Measurements from ENCODE around the gene USP48.

USP48 gene

GRCh38 chr1:21672478-21673276, 110.3 kb downstream of the USP48 start:
- H3K4me2 ChIP-seq (ENCODE audit: low read length), result no peak overlapping the region

GRCh38 chr1:21671915-21672314, 111.0 kb downstream of the USP48 start:
- H3K36me3 ChIP-seq (replicated peaks; ENCODE audit: low read depth, low read length), result no peaks in the 10 kb centered on the region
- H2AFZ ChIP-seq (ENCODE audit: low read depth, low read length), result no peak overlapping the region
- no peak overlapping the region for H3K9ac ChIP-seq (ENCODE audit: low read length)
- no peaks in the 10 kb centered on the region for H3K4me1 ChIP-seq (ENCODE audit: low read length)
- no peak overlapping the region for H3K27ac ChIP-seq (ENCODE audit: low read length)
- TF ChIP-seq, protein P1, sequence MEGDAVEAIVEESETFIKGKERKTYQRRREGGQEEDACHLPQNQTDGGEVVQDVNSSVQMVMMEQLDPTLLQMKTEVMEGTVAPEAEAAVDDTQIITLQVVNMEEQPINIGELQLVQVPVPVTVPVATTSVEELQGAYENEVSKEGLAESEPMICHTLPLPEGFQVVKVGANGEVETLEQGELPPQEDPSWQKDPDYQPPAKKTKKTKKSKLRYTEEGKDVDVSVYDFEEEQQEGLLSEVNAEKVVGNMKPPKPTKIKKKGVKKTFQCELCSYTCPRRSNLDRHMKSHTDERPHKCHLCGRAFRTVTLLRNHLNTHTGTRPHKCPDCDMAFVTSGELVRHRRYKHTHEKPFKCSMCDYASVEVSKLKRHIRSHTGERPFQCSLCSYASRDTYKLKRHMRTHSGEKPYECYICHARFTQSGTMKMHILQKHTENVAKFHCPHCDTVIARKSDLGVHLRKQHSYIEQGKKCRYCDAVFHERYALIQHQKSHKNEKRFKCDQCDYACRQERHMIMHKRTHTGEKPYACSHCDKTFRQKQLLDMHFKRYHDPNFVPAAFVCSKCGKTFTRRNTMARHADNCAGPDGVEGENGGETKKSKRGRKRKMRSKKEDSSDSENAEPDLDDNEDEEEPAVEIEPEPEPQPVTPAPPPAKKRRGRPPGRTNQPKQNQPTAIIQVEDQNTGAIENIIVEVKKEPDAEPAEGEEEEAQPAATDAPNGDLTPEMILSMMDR (IDR thresholded peaks at IDR 0.05; ENCODE audit: low read depth, low read length), result no peak
- TF ChIP-seq EZH2phosphoT487 (IDR thresholded peaks at IDR 0.05; ENCODE audit: low read depth), result no peak
- H3K4me3 ChIP-seq (ENCODE audit: low read length), result no peak overlapping the region
- H3K27me3 ChIP-seq (ENCODE audit: low read depth, low read length), result no peaks in the 10 kb centered on the region
- H3K4me2 ChIP-seq (ENCODE audit: low read length), result no peak overlapping the region
- H4K20me1 ChIP-seq (ENCODE audit: insufficient read depth, low read length), result no peaks in the 10 kb centered on the region
- no peaks in the 10 kb centered on the region for H3K79me2 ChIP-seq (ENCODE audit: low read length)
- no peaks in the 10 kb centered on the region for H3K9me3 ChIP-seq (ENCODE audit: insufficient read depth, low read length)

More at GRCh38 chr1:21672478-21673276, 110.3 kb downstream of the USP48 start:
- Histone ChIP-seq H4K20me1 (ENCODE audit: insufficient read depth, low read length) (no peaks in the 10 kb centered on the region), H3K4me3 (ENCODE audit: low read length) (no peak overlapping the region), H3K4me1 (ENCODE audit: low read length) (no peaks in the 10 kb centered on the region), H3K9me3 (ENCODE audit: insufficient read depth, low read length) (no peaks in the 10 kb centered on the region), H3K27me3 (ENCODE audit: low read depth, low read length) (no peaks in the 10 kb centered on the region), H2AFZ (ENCODE audit: low read depth, low read length) (no peak overlapping the region), H3K9ac (ENCODE audit: low read length) (no peak overlapping the region), H3K27ac (ENCODE audit: low read length) (no peak overlapping the region), H3K79me2 (ENCODE audit: low read length) (no peaks in the 10 kb centered on the region), H3K36me3 (replicated peaks; ENCODE audit: low read depth, low read length) (no peaks in the 10 kb centered on the region)
- TF ChIP-seq, protein P1 (IDR thresholded peaks at IDR 0.05; ENCODE audit: low read depth, low read length), result no peak
- TF ChIP-seq EZH2phosphoT487 (IDR thresholded peaks at IDR 0.05; ENCODE audit: low read depth), result no peak

DNA sequence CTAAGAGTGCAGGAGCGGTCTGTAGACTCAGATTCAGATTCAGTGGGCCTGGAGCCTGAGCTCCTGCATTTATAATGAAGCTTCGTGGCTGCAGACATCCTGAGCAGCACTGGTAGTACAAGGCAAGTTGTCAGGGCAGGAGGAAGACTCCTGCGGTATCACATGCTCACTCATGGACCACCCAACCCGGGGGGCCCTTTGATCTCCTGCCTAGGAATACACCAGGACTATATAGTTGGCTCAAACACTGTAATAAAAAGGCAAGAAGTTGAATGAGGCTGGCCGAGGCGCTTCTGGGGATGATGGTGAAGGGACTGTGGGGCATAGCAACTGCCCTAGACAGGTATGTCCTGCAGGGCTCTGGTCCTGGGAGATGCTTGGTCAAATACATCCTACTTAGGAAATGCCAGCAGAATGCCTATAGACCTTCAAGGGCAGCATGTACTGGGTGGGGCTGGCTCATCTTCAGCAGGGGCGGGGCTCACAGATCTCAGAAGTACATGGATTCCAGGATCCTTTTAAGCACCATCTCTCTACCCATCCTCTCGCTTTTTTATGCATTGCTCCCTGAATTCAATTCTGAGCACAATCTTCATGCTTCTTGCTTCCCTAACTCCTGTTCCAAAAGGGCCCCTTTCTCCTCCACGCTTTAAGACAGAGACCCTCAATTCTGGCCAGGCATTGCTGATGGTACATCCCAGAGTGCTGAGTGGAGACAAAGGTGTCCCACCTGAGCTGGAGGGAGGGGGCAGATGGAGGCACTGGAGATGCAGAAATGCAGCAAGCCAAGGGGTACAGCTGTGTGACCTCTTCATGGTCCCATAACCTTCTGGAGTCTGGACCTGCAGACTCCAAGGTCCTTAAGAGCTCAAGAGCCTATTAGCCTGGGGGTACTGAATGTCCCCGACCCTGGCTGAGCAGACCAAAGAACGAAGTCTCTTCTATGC, 111.7 kb downstream of the USP48 start:
- H3K79me2 ChIP-seq (ENCODE audit: low read length), result no peaks in the 10 kb centered on the region
- H3K27me3 ChIP-seq (ENCODE audit: low read depth, low read length), result no peaks in the 10 kb centered on the region
- H3K4me1 ChIP-seq (ENCODE audit: low read length), result no peaks in the 10 kb centered on the region
- H2AFZ ChIP-seq (ENCODE audit: low read depth, low read length), result no peak overlapping the region
- no peak overlapping the region for H3K9ac ChIP-seq (ENCODE audit: low read length)
- H3K9me3 ChIP-seq (ENCODE audit: insufficient read depth, low read length), result no peaks in the 10 kb centered on the region
- no peak overlapping the region for H3K27ac ChIP-seq (ENCODE audit: low read length)
- no peaks in the 10 kb centered on the region for H4K20me1 ChIP-seq (ENCODE audit: insufficient read depth, low read length)
- H3K36me3 ChIP-seq (replicated peaks; ENCODE audit: low read depth, low read length), result no peaks in the 10 kb centered on the region
- no peak for TF ChIP-seq EZH2phosphoT487 (IDR thresholded peaks at IDR 0.05; ENCODE audit: low read depth)
- TF ChIP-seq, protein P1 (IDR thresholded peaks at IDR 0.05; ENCODE audit: low read depth, low read length), result no peak
- H3K4me2 ChIP-seq (ENCODE audit: low read length), result no peak overlapping the region
- no peak overlapping the region for H3K4me3 ChIP-seq (ENCODE audit: low read length)
